HepG2 (cell line): ENCODE results near the gene AFTPH. TPM values are rescaled to one million over a fixed set of nuclear protein-coding genes. Genes with fewer than 3 reads are reported as not detected.

Source experiments
- ATAC-seq: fragments of 200-7000 bp; cut with Tn5 transposase; 3 replicates; pipeline ENCODE4 v1.9.1; 2020; ENCODE audit warnings: mild to moderate bottlenecking, moderate library complexity
- BruUV-seq: library from RNA; stranded (reverse); fragments of 400-500 nt; replicated peaks from 2 replicates; lab custom pipeline; 2021; lab: Mats Ljungman, UMichigan
- CTCF ChIA-PET: fragments of 300-600 bp; formaldehyde crosslinking; extraction: SDS; loops from one replicate; lab custom pipeline; 2021; ENCODE audit warnings: low total read pairs, inconsistent platforms, low intra/inter-chr PET ratio; lab: Yijun Ruan, JAX
- POLR2A ChIA-PET: fragments of 350-600 bp; sonication (Branson Sonifier 250); formaldehyde crosslinking; loops from one replicate; lab custom pipeline; 2020; ENCODE audit warnings: antibody characterized with exemption, inconsistent platforms; lab: Yijun Ruan, JAX
- DNase-seq: peaks from one replicate; pipeline ENCODE4 v3.0.0-alpha.2; 2015; ENCODE audit warnings: low spot score
- FAIRE-seq: peaks from 3 replicates; lab custom pipeline; 2011; peaks lifted over from hg19 to GRCh38; lab: Jason Lieb, UNC
- H2AFZ ChIP-seq: one replicate; pipeline ENCODE4 v1.6.1; 2011; ENCODE audit warnings: low read length, inconsistent platforms
- H3K27ac ChIP-seq: fragments of 300-600 bp; 3 replicates; pipeline ENCODE4 v1.8.0; 2011; ENCODE audit warnings: mixed run types, mild to moderate bottlenecking, mixed read lengths, low read length, inconsistent platforms; ENCODE audit not compliant: insufficient read depth; ENCODE audit errors: extremely low read length
- H3K27me3 ChIP-seq, 2 experiments: fragments of 200-600 bp in 1 of 2; 2 replicates in 1 of 2; 3 replicates in 1 of 2; pipeline versions ENCODE4 v1.6.0 to v1.8.0; 2011; ENCODE audit warnings: low read length in 2 of 2, mild to moderate bottlenecking in 2 of 2, moderate library complexity in 2 of 2, inconsistent platforms in 1 of 2; ENCODE audit not compliant: insufficient read depth in 2 of 2, control insufficient read depth in 1 of 2
- H3K36me3 ChIP-seq, 2 experiments: fragments of 200-600 bp in 1 of 2; replicated peaks in 1 of 2; 2 replicates in 1 of 2; 3 replicates in 1 of 2; pipeline versions ENCODE4 v1.5.1 to v1.8.0; 2011; ENCODE audit warnings: low read length in 2 of 2, inconsistent platforms in 1 of 2; ENCODE audit not compliant: insufficient read depth in 2 of 2, control insufficient read depth in 1 of 2
- H3K4me1 ChIP-seq: 2 replicates; pipeline ENCODE4 v1.5.1; 2012; ENCODE audit warnings: low read length, inconsistent platforms; ENCODE audit not compliant: insufficient read depth
- H3K4me2 ChIP-seq: 2 replicates; pipeline ENCODE4 v1.6.0; 2011; ENCODE audit warnings: low read depth, low read length, inconsistent platforms
- H3K4me3 ChIP-seq, 3 experiments: fragments of 200-600 bp in 1 of 3; sonication (generic), shearing (Covaris generic) in 1 of 3; replicated peaks in 1 of 3; 2 replicates each; pipeline ENCODE4 v1.5.1; 2011 to 2016; ENCODE audit warnings: low read length in 3 of 3, inconsistent platforms in 2 of 3, low read depth in 2 of 3, mild to moderate bottlenecking in 2 of 3, control low read depth in 1 of 3, mixed read lengths in 1 of 3; ENCODE audit not compliant: insufficient read depth in 1 of 3
- H3K79me2 ChIP-seq: one replicate; pipeline ENCODE4 v1.6.1; 2011; ENCODE audit warnings: low read length, inconsistent platforms; ENCODE audit not compliant: insufficient read depth
- H3K9ac ChIP-seq: 2 replicates; pipeline ENCODE4 v1.6.0; 2011; ENCODE audit warnings: mild to moderate bottlenecking, low read depth, low read length, inconsistent platforms; ENCODE audit not compliant: insufficient read depth
- H3K9me3 ChIP-seq: 2 replicates; pipeline ENCODE4 v1.5.1; 2012; ENCODE audit warnings: mild to moderate bottlenecking, low read length
- H4K20me1 ChIP-seq: 2 replicates; pipeline ENCODE4 v1.6.0; 2011; ENCODE audit warnings: inconsistent platforms, mild to moderate bottlenecking, low read length, moderate library complexity; ENCODE audit not compliant: insufficient read depth
- BCL3 ChIP-seq: sonication (generic); formaldehyde crosslinking; IDR thresholded peaks from 2 replicates; pipeline ENCODE4 v1.5.1; 2020; ENCODE audit warnings: mild to moderate bottlenecking, missing genetic modification reagents, moderate library complexity
- FOXM1 ChIP-seq: sonication (generic); formaldehyde crosslinking; IDR thresholded peaks from 2 replicates; pipeline ENCODE4 v1.5.0; 2020; ENCODE audit warnings: missing genetic modification reagents
- HNRNPUL1 ChIP-seq: fragments of 200-400 bp; formaldehyde crosslinking; IDR thresholded peaks from 2 replicates; pipeline ENCODE4 v1.6.1; 2017; ENCODE audit warnings: low read depth, mild to moderate bottlenecking, low read length, moderate library complexity
- KIAA2018 ChIP-seq: sonication (generic); formaldehyde crosslinking; IDR thresholded peaks from 2 replicates; pipeline ENCODE4 v1.5.0; 2020; ENCODE audit warnings: mild to moderate bottlenecking, missing genetic modification reagents, borderline replicate concordance
- REL ChIP-seq: sonication (generic); formaldehyde crosslinking; conservative IDR thresholded peaks from 2 replicates; pipeline ENCODE4 v1.8.0; 2022; ENCODE audit warnings: mild to moderate bottlenecking, missing genetic modification reagents, moderate library complexity
- RELA ChIP-seq: sonication (generic); formaldehyde crosslinking; IDR thresholded peaks from 2 replicates; pipeline ENCODE4 v1.4.0; 2020; ENCODE audit warnings: missing genetic modification reagents
- STAG1 ChIP-seq: sonication (generic); formaldehyde crosslinking; IDR thresholded peaks from 2 replicates; pipeline ENCODE4 v1.4.0; 2020; ENCODE audit warnings: missing genetic modification reagents
- TP53 ChIP-seq: sonication (generic); formaldehyde crosslinking; conservative IDR thresholded peaks from 2 replicates; pipeline ENCODE4 v1.4.0; 2020; ENCODE audit warnings: missing genetic modification reagents
- ZNF329 ChIP-seq: sonication (generic); formaldehyde crosslinking; IDR thresholded peaks from 2 replicates; pipeline ENCODE4 v1.9.0; 2021; ENCODE audit warnings: low read depth, mild to moderate bottlenecking, missing genetic modification reagents
- ZNF574 ChIP-seq: sonication (generic); formaldehyde crosslinking; IDR thresholded peaks from 2 replicates; pipeline ENCODE4 v1.4.0; 2020; ENCODE audit warnings: missing genetic modification reagents
- WGBS: methylation state at CpG from one replicate; pipeline ENCODE4 v1.1.6; 2017; ENCODE audit warnings: low lambda C conversion rate; 5-methylcytosine and 5-hydroxymethylcytosine counted together
- in situ Hi-C: cut with HindIII; loops from 2 replicates; pipeline ENCODE4 v1.10.0; 2017; ENCODE audit warnings: low pct_unique_long_range_greater_than_20kb; ENCODE audit not compliant: extremely low pct_ligation_motif_present
- intact Hi-C: fragments of 100-400 bp; cut with micrococcal nuclease; formaldehyde crosslinking; loops from one replicate; pipeline ENCODE4 v1.10.0; 2022; ENCODE audit not compliant: unreplicated experiment
- polyA plus RNA-seq, 8 experiments: library from polyadenylated mRNA; depleted of rRNA in 3 of 8; stranded (reverse) in 7 of 8; unstranded in 1 of 8; fragments of >200 nt; fragmentation: Illumina TruSeq in 4 of 8; extraction: Trizol in 4 of 8; gene quantifications; 2 replicates each; pipeline versions ENCODE4 v1.2.1 to v1.2.3, GENCODE V29; 2011 to 2016; ENCODE audit warnings: low read depth in 4 of 8, missing spikeins in 1 of 8, mixed read lengths in 1 of 8; ENCODE audit not compliant: insufficient read depth in 1 of 8
- total RNA-seq, 5 experiments: library from RNA; depleted of rRNA; stranded (reverse); fragments of >200 nt; fragmentation: Illumina TruSeq; extraction: Trizol; gene quantifications; 2 replicates each; pipeline ENCODE4 v1.2.3, GENCODE V29; 2016; ENCODE audit warnings: low read depth in 1 of 5

Gene AFTPH
- total and polyA plus RNA-seq, 2 of the 13 experiments (the other 11 are each of a cell fraction or from before 2014, with no cell fraction given): 27.5 to 36.8 TPM

- no peak for TF ChIP-seq ZNF329
These were observed 106.6 kb downstream of the AFTPH start (continued) for GRCh38 chr2:64630752-64631151.

- ChIA-PET CTCF (no interaction called here), POLR2A (no interaction called here)
- 97% methylated on average over 3 of the region's 3 CpGs for WGBS
- Histone ChIP-seq H3K4me2 (no peak overlapping the region), H3K9me3 (no peaks in the 10 kb centered on the region), H3K4me3 (no peak overlapping the region), H3K27me3 (no peaks in the 10 kb centered on the region), H3K36me3 (peaks cover 33 to 53% of the 10 kb centered on the region in 2 experiments), H4K20me1 (peaks cover 58% of the 10 kb centered on the region), H3K9ac (no peak overlapping the region), H3K79me2 (peaks cover 25% of the 10 kb centered on the region), H3K27ac (no peak overlapping the region), H2AFZ (no peak overlapping the region), H3K4me1 (peaks cover 35% of the 10 kb centered on the region)
- no peak for ATAC-seq
- no peak for TF ChIP-seq RELA (CRISPR knock-in tag)
- TF ChIP-seq REL (CRISPR knock-in tag): no peak
- no peak for TF ChIP-seq STAG1 (CRISPR knock-in tag)
- TF ChIP-seq TP53 (CRISPR knock-in tag): no peak
- no peak for TF ChIP-seq ZNF574 (CRISPR knock-in tag)
- no peak for TF ChIP-seq FOXM1
- TF ChIP-seq HNRNPUL1: no peak
- TF ChIP-seq BCL3 (CRISPR knock-in tag): no peak
- TF ChIP-seq KIAA2018 (CRISPR knock-in tag): no peak
- no peak for FAIRE-seq
- no peak for DNase-seq
- in situ Hi-C loops (loop anchor here (10.0 kb wide), 1 partner anchor 297 kb away; no protein-coding TSS in a partner anchor), intact Hi-C loops (no loop called here)
- BruUV-seq: no TSS peak
These were observed 107.6 kb downstream of the AFTPH start for GRCh38 chr2:64631771-64632170.
